H1 (cell line): ENCODE measurements around the gene PEAK3. TPM values are rescaled to one million over a fixed set of nuclear protein-coding genes. Genes with fewer than 3 reads are reported as not detected.

Experiments
- ATF2 ChIP-seq: IDR thresholded peaks from 2 replicates; pipeline ENCODE4 v1.6.1; 2012; ENCODE audit warnings: low read length, inconsistent platforms
- SIRT6 ChIP-seq: IDR thresholded peaks from one replicate; pipeline ENCODE4 v1.7.1; 2012; ENCODE audit warnings: low read length, inconsistent platforms
- SP4 ChIP-seq: IDR thresholded peaks from 2 replicates; pipeline ENCODE4 v1.6.1; 2012; ENCODE audit warnings: low read length, inconsistent platforms
- SUZ12 ChIP-seq: fragments of 200-600 bp; sonication (generic); IDR thresholded peaks from 2 replicates; pipeline ENCODE4 v1.6.1; 2012; ENCODE audit warnings: mild to moderate bottlenecking, inconsistent platforms, low read length, moderate library complexity, mixed read lengths
- polyA plus RNA-seq, 7 experiments: library from polyadenylated mRNA; depleted of rRNA in 3 of 7; stranded (reverse) in 5 of 7; unstranded in 2 of 7; fragments of >200 nt in 5 of 7; fragments of 200-250 nt in 2 of 7; gene quantifications; 1 replicate in 5 of 7; 2 replicates in 1 of 7; 4 replicates in 1 of 7; pipeline versions ENCODE4 v1.2.1 to v1.2.3, GENCODE V29; 2011 to 2013; ENCODE audit warnings: missing spikeins in 2 of 7, mixed read lengths in 2 of 7
- total RNA-seq: library from RNA; stranded (reverse); fragmentation: NEBNext Ultra II Directional; extraction: Animal tissue kit (Norgen Biotek cat#: 25700); gene quantifications from 2 replicates; pipeline ENCODE4 v1.2.1, GENCODE V29; 2021

The PEAK3 gene
- total and polyA plus RNA-seq, 2 of the 8 experiments (the other 6 are each of a cell fraction or from before 2014, with no cell fraction given): not detected

- TF ChIP-seq ATF2: no peak
- TF ChIP-seq SP4: no peak
- no peak for TF ChIP-seq SIRT6
- no peak for TF ChIP-seq SUZ12
These were observed 39.7 kb upstream of the PEAK3 start (continued) for GRCh38 chr19:2321565-2322283.
